Prostate gland (tissue), 2 donors: ENCODE results near the gene CFAP46.

ENCODE experiments used
- CTCF ChIP-seq, 4 experiments: fragments of 200-600 bp in 2 of 4; fragments of 450-650 bp in 2 of 4; sonication (generic) in 2 of 4; IDR thresholded peaks; 1 replicate in 3 of 4; 2 replicates in 1 of 4; pipeline ENCODE4 v1.5.1; 2016 to 2019; ENCODE audit warnings: antibody characterized with exemption in 4 of 4, mild to moderate bottlenecking in 2 of 4, moderate library complexity in 2 of 4
- POLR2A ChIP-seq: fragments of 450-650 bp; IDR thresholded peaks from one replicate; pipeline ENCODE4 v1.6.1; 2016; ENCODE audit warnings: antibody characterized with exemption, mild to moderate bottlenecking
- POLR2AphosphoS5 ChIP-seq: sonication (generic); formaldehyde crosslinking; IDR thresholded peaks from one replicate; pipeline ENCODE4 v1.6.1; 2017; ENCODE audit warnings: antibody characterized with exemption

GRCh38 chr10:132844069-132844809, 98.1 kb downstream of the CFAP46 start:
- no peak for TF ChIP-seq POLR2A
- TF ChIP-seq POLR2AphosphoS5, result no peak
- no peak for TF ChIP-seq CTCF (IDR thresholded peaks at IDR 0.05)
